Tongue (tissue), 2 donors: ENCODE results near the gene CCZ1B. TPM values are rescaled to one million over a fixed set of nuclear protein-coding genes. Genes with fewer than 3 reads are reported as not detected.
"Not testable (repeated sequence)": the region's sequence is repeated elsewhere in the genome, so short reads cannot be mapped to it uniquely, and the experiment has no call there.

Experiments used
- DNase-seq: peaks from one replicate; pipeline ENCODE4 v3.0.0-alpha.2; 2015
- total RNA-seq: library from RNA; depleted of rRNA; stranded (reverse); fragments of >200 nt; gene quantifications from one replicate; pipeline ENCODE4 v1.2.3, GENCODE V29; 2014

CCZ1B gene
- total RNA-seq, result 49.0 TPM

- DNase-seq, result peak; percentile 77
These were observed at the start of gene CCZ1B for GRCh38 chr7:6826151-6826550. TSS of gene CCZ1B (minus strand) at chr7:6826275. CDS start at chr7:6826197, 78 bp downstream.

- DNase-seq, result not testable (repeated sequence)
These were observed 48.9 kb upstream of the CCZ1B start for GRCh38 chr7:6875022-6875421.

- DNase-seq, result not testable (repeated sequence)
These were observed 46.3 kb upstream of the CCZ1B start for GRCh38 chr7:6872246-6872945.

- not testable (repeated sequence) for DNase-seq
These were observed 45.5 kb upstream of the CCZ1B start for GRCh38 chr7:6871421-6872144.

- not testable (repeated sequence) for DNase-seq
These were observed 38.7 kb upstream of the CCZ1B start for GRCh38 chr7:6864751-6865150.

- not testable (repeated sequence) for DNase-seq
These were observed 38.1 kb upstream of the CCZ1B start for GRCh38 chr7:6864188-6864587.

GRCh38 chr7:6862876-6863275 is 36.8 kb upstream of the CCZ1B start:
- not testable (repeated sequence) for DNase-seq

GRCh38 chr7:6857721-6858314 is 31.7 kb upstream of the CCZ1B start:
- peak; percentile 43 for DNase-seq

GRCh38 chr7:6855563-6856131 is 29.6 kb upstream of the CCZ1B start:
- DNase-seq, result not testable (repeated sequence)

GRCh38 chr7:6854747-6855562 is 28.9 kb upstream of the CCZ1B start:
- not testable (repeated sequence) for DNase-seq

- not testable (repeated sequence) for DNase-seq
These were observed 27.6 kb upstream of the CCZ1B start for GRCh38 chr7:6853681-6854080.

GRCh38 chr7:6849127-6849526 is 23.1 kb upstream of the CCZ1B start:
- DNase-seq, result not testable (repeated sequence)

- not testable (repeated sequence) for DNase-seq
These were observed 21.7 kb upstream of the CCZ1B start for GRCh38 chr7:6847751-6848150.

GRCh38 chr7:6845971-6846449 is 19.9 kb upstream of the CCZ1B start:
- DNase-seq, result not testable (repeated sequence)

GRCh38 chr7:6843654-6844053 is 17.6 kb upstream of the CCZ1B start:
- DNase-seq, result not testable (repeated sequence)

- not testable (repeated sequence) for DNase-seq
These were observed 17.0 kb upstream of the CCZ1B start for GRCh38 chr7:6843092-6843491.

- peak; percentile 28 for DNase-seq
These were observed 16.3 kb upstream of the CCZ1B start for GRCh38 chr7:6842278-6842921.

GRCh38 chr7:6837081-6837480 is 11.0 kb upstream of the CCZ1B start:
- not testable (repeated sequence) for DNase-seq

GRCh38 chr7:6835521-6835920 is 9.4 kb upstream of the CCZ1B start:
- not testable (repeated sequence) for DNase-seq

GRCh38 chr7:6833636-6834035 is 7.6 kb upstream of the CCZ1B start:
- no peak for DNase-seq
